ENCODE results near the gene TMCO6. TPM values are rescaled to one million over a fixed set of nuclear protein-coding genes. Genes with fewer than 3 reads are reported as not detected.
"Not testable (repeated sequence)": the region's sequence is repeated elsewhere in the genome, so short reads cannot be mapped to it uniquely, and the experiment has no call there.

The TMCO6 gene
- 10 to 100 TPM; 36.5 to 36.6 TPM for total RNA-seq

- Mint-ChIP-seq H3K4me1 (peaks cover 39% of the 10 kb centered on the region), H3K27me3 (no peaks in the 10 kb centered on the region), H3K27ac (peak within 1 kb of the TSS; percentile 95), H3K9me3 (ENCODE audit: low read depth) (no peaks in the 10 kb centered on the region), H3K36me3 (ENCODE audit: low read depth) (peaks cover 30% of the 10 kb centered on the region), H3K4me3 (peak within 1 kb of the TSS; percentile 93)
- peak; percentile 94 for ATAC-seq
- DNase-seq = peak; percentile 99
- ChIA-PET POLR2A (interaction anchor here (0.7 to 2.0 kb wide), 3 partner anchors 8 to 239 kb away, joined by 3 to 10 read pairs (median 3); partner anchors contain the start of genes IK and NDUFA2), CTCF (interaction anchor here (0.6 to 1.7 kb wide), 9 partner anchors 8 to 507 kb away, joined by 3 to 6 read pairs (median 3); partner anchors contain the start of genes IK, NDUFA2 and ZMAT2)
- intact Hi-C loops (cut with DNase I, micrococcal nuclease) = loop anchor here (1.0 to 5.0 kb wide), 15 partner anchors 8 to 683 kb away; partner anchors contain the start of genes ANKHD1 (in 2 of the 2), APBB3 (in 2 of the 2), HARS1 (in 2 of the 2) and HARS2 (in 2 of the 2)
These were observed at the start of gene TMCO6 for GRCh38 chr5:140639148-140639981. Gene TMCO6, plus strand, starts transcription at chr5:140639451. Its CDS starts 77 bp downstream, at chr5:140639528.

GRCh38 chr5:140590861-140591260 lies 48.4 kb upstream of the TMCO6 start:
- no peak overlapping the region for H3K27ac Mint-ChIP-seq
- no peaks in the 10 kb centered on the region for H3K9me3 Mint-ChIP-seq (ENCODE audit: low read depth)
- H3K27me3 Mint-ChIP-seq = no peaks in the 10 kb centered on the region
- DNase-seq (no peak), ATAC-seq (no peak)
- H3K4me1 Mint-ChIP-seq = peaks cover 2% of the 10 kb centered on the region
- H3K36me3 Mint-ChIP-seq (ENCODE audit: low read depth) = no peaks in the 10 kb centered on the region
- POLR2A ChIA-PET = no interaction called here
- intact Hi-C loops (cut with DNase I, micrococcal nuclease) = no loop called here
- H3K4me3 Mint-ChIP-seq = no peak overlapping the region
- CTCF ChIA-PET = no interaction called here

- Mint-ChIP-seq H3K36me3 (ENCODE audit: low read depth) (no peaks in the 10 kb centered on the region), H3K9me3 (ENCODE audit: low read depth) (no peaks in the 10 kb centered on the region), H3K4me3 (no peak overlapping the region), H3K27ac (no peak overlapping the region), H3K27me3 (no peaks in the 10 kb centered on the region), H3K4me1 (peaks cover 2% of the 10 kb centered on the region)
- CTCF ChIA-PET = interaction anchor here (0.6 to 0.8 kb wide), 3 partner anchors 43 to 180 kb away, joined by 3 to 4 read pairs (median 4); no protein-coding TSS in a partner anchor
- POLR2A ChIA-PET = no interaction called here
- intact Hi-C loops (cut with DNase I, micrococcal nuclease) = no loop called here
- DNase-seq (no peak), ATAC-seq (no peak)
These were observed 47.4 kb upstream of the TMCO6 start for GRCh38 chr5:140591747-140592372.

- H3K27ac Mint-ChIP-seq; H3K36me3 Mint-ChIP-seq (ENCODE audit: low read depth); DNase-seq; H3K27me3 Mint-ChIP-seq; intact Hi-C loops (cut with DNase I, micrococcal nuclease); ATAC-seq; POLR2A ChIA-PET; CTCF ChIA-PET; H3K9me3 Mint-ChIP-seq (ENCODE audit: low read depth); H3K4me1 Mint-ChIP-seq: not testable (repeated sequence)
- peak overlapping the region; percentile 29 for H3K4me3 Mint-ChIP-seq
These were observed 46.2 kb upstream of the TMCO6 start for GRCh38 chr5:140593070-140593469.

- no peaks in the 10 kb centered on the region for H3K27me3 Mint-ChIP-seq
- H3K9me3 Mint-ChIP-seq (ENCODE audit: low read depth) = no peaks in the 10 kb centered on the region
- H3K36me3 Mint-ChIP-seq (ENCODE audit: low read depth) = no peaks in the 10 kb centered on the region
- ChIA-PET POLR2A (no interaction called here), CTCF (interaction anchor here (0.6 kb wide), 1 partner anchor 41 kb away, joined by 3 read pairs; no protein-coding TSS in a partner anchor)
- H3K4me1 Mint-ChIP-seq = peaks cover 2% of the 10 kb centered on the region
- DNase-seq = no peak
- ATAC-seq = no peak
- no peak overlapping the region for H3K27ac Mint-ChIP-seq
- H3K4me3 Mint-ChIP-seq = no peak overlapping the region
- intact Hi-C loops (cut with DNase I, micrococcal nuclease) = no loop called here
These were observed 45.1 kb upstream of the TMCO6 start for GRCh38 chr5:140594169-140594568.

- no peaks in the 10 kb centered on the region for H3K36me3 Mint-ChIP-seq (ENCODE audit: low read depth)
- POLR2A ChIA-PET = no interaction called here
- DNase-seq = no peak
- H3K4me3 Mint-ChIP-seq = no peak overlapping the region
- peaks cover 2% of the 10 kb centered on the region for H3K4me1 Mint-ChIP-seq
- H3K27me3 Mint-ChIP-seq = no peaks in the 10 kb centered on the region
- no peak for ATAC-seq
- H3K27ac Mint-ChIP-seq = no peak overlapping the region
- H3K9me3 Mint-ChIP-seq (ENCODE audit: low read depth) = no peaks in the 10 kb centered on the region
- CTCF ChIA-PET = no interaction called here
- intact Hi-C loops (cut with DNase I, micrococcal nuclease) = no loop called here
These were observed 43.5 kb upstream of the TMCO6 start for GRCh38 chr5:140595538-140596300.

GRCh38 chr5:140596321-140596741 lies 42.9 kb upstream of the TMCO6 start:
- H3K36me3 Mint-ChIP-seq (ENCODE audit: low read depth) = no peaks in the 10 kb centered on the region
- no peak overlapping the region for H3K4me3 Mint-ChIP-seq
- ChIA-PET POLR2A (no interaction called here), CTCF (no interaction called here)
- intact Hi-C loops (cut with DNase I, micrococcal nuclease) = no loop called here
- no peaks in the 10 kb centered on the region for H3K27me3 Mint-ChIP-seq
- no peak overlapping the region for H3K27ac Mint-ChIP-seq
- ATAC-seq (no peak), DNase-seq (no peak)
- no peaks in the 10 kb centered on the region for H3K9me3 Mint-ChIP-seq (ENCODE audit: low read depth)
- peaks cover 2% of the 10 kb centered on the region for H3K4me1 Mint-ChIP-seq

GRCh38 chr5:140598836-140599235 lies 40.4 kb upstream of the TMCO6 start:
- ATAC-seq (no peak), DNase-seq (no peak)
- H3K9me3 Mint-ChIP-seq (ENCODE audit: low read depth) = no peaks in the 10 kb centered on the region
- intact Hi-C loops (cut with DNase I, micrococcal nuclease) = no loop called here
- H3K27ac Mint-ChIP-seq = no peak overlapping the region
- POLR2A ChIA-PET = no interaction called here
- H3K36me3 Mint-ChIP-seq (ENCODE audit: low read depth) = no peaks in the 10 kb centered on the region
- CTCF ChIA-PET = no interaction called here
- no peak overlapping the region for H3K4me3 Mint-ChIP-seq
- no peaks in the 10 kb centered on the region for H3K27me3 Mint-ChIP-seq
- H3K4me1 Mint-ChIP-seq = no peaks in the 10 kb centered on the region

GRCh38 chr5:140600096-140600495 lies 39.2 kb upstream of the TMCO6 start:
- H3K4me3 Mint-ChIP-seq = no peak overlapping the region
- no peak overlapping the region for H3K27ac Mint-ChIP-seq
- H3K36me3 Mint-ChIP-seq (ENCODE audit: low read depth) = no peaks in the 10 kb centered on the region
- H3K4me1 Mint-ChIP-seq = no peaks in the 10 kb centered on the region
- intact Hi-C loops (cut with DNase I, micrococcal nuclease) = no loop called here
- ATAC-seq = no peak
- no peaks in the 10 kb centered on the region for H3K9me3 Mint-ChIP-seq (ENCODE audit: low read depth)
- POLR2A ChIA-PET = no interaction called here
- no peak for DNase-seq
- CTCF ChIA-PET = no interaction called here
- no peaks in the 10 kb centered on the region for H3K27me3 Mint-ChIP-seq

- intact Hi-C loops (cut with DNase I, micrococcal nuclease) = no loop called here
- no peak for DNase-seq
- Mint-ChIP-seq H3K9me3 (ENCODE audit: low read depth) (no peaks in the 10 kb centered on the region), H3K36me3 (ENCODE audit: low read depth) (no peaks in the 10 kb centered on the region), H3K4me1 (no peaks in the 10 kb centered on the region), H3K27me3 (no peaks in the 10 kb centered on the region), H3K27ac (no peak overlapping the region), H3K4me3 (no peak overlapping the region)
- ATAC-seq = no peak
- ChIA-PET CTCF (no interaction called here), POLR2A (no interaction called here)
These were observed 37.1 kb upstream of the TMCO6 start for GRCh38 chr5:140602147-140602546.

- ATAC-seq; H3K4me3 Mint-ChIP-seq; CTCF ChIA-PET; H3K9me3 Mint-ChIP-seq (ENCODE audit: low read depth); H3K27ac Mint-ChIP-seq; H3K36me3 Mint-ChIP-seq (ENCODE audit: low read depth); DNase-seq; H3K4me1 Mint-ChIP-seq; POLR2A ChIA-PET; H3K27me3 Mint-ChIP-seq; intact Hi-C loops (cut with DNase I, micrococcal nuclease): not testable (repeated sequence)
These were observed 35.9 kb upstream of the TMCO6 start for GRCh38 chr5:140603446-140603698.

Measured in activated CD4-positive, alpha-beta T cell treated with anti-CD3 and anti-CD28 coated beads for 36 hours (primary cell).